HepG2 (cell line): ENCODE data around the gene HYAL2. TPM values are rescaled to one million over a fixed set of nuclear protein-coding genes. Genes with fewer than 3 reads are reported as not detected.

ENCODE experiments used
- ADNP ChIP-seq: sonication (generic); formaldehyde crosslinking; IDR thresholded peaks from 2 replicates; pipeline ENCODE4 v1.4.0; 2020; ENCODE audit warnings: missing genetic modification reagents
- FOSL1 ChIP-seq: sonication (generic); formaldehyde crosslinking; IDR thresholded peaks from 2 replicates; pipeline ENCODE4 v1.9.0; 2021; ENCODE audit warnings: missing genetic modification reagents, borderline replicate concordance
- JUNB ChIP-seq: sonication (generic); formaldehyde crosslinking; IDR thresholded peaks from 2 replicates; pipeline ENCODE4 v1.8.0; 2022; ENCODE audit warnings: missing genetic modification reagents, mild to moderate bottlenecking, borderline replicate concordance
- MIER2 ChIP-seq: IDR thresholded peaks from 2 replicates; pipeline ENCODE4 v1.6.1; 2016; ENCODE audit warnings: missing biosample characterization, missing genetic modification reagents
- NCOA2 ChIP-seq: sonication (generic); formaldehyde crosslinking; IDR thresholded peaks from 2 replicates; pipeline ENCODE4 v1.8.0; 2022; ENCODE audit warnings: inconsistent platforms
- SALL2 ChIP-seq: sonication (generic); formaldehyde crosslinking; IDR thresholded peaks from 2 replicates; pipeline ENCODE4 v1.8.1; 2023; ENCODE audit warnings: mild to moderate bottlenecking, missing genetic modification reagents, inconsistent platforms
- ZKSCAN1 ChIP-seq: fragments of 150-350 bp; IDR thresholded peaks from 2 replicates; pipeline ENCODE4 v1.6.1; 2014; ENCODE audit warnings: low read length
- ZNF20 ChIP-seq: sonication (generic); formaldehyde crosslinking; IDR thresholded peaks from 2 replicates; pipeline ENCODE4 v1.4.0; 2020; ENCODE audit warnings: mild to moderate bottlenecking, moderate library complexity, missing genetic modification reagents
- ZNF343 ChIP-seq: sonication (generic); formaldehyde crosslinking; IDR thresholded peaks from 2 replicates; pipeline ENCODE4 v1.4.0; 2020; ENCODE audit warnings: mild to moderate bottlenecking, missing genetic modification reagents
- ZNF605 ChIP-seq: sonication (generic); formaldehyde crosslinking; IDR thresholded peaks from 2 replicates; pipeline ENCODE4 v1.8.0; 2022; ENCODE audit warnings: mild to moderate bottlenecking, missing genetic modification reagents
- ZNF761 ChIP-seq: sonication (generic); formaldehyde crosslinking; conservative IDR thresholded peaks from 2 replicates; pipeline ENCODE4 v1.4.0; 2020; ENCODE audit warnings: mild to moderate bottlenecking, missing genetic modification reagents
- ZNF879 ChIP-seq: sonication (generic); formaldehyde crosslinking; IDR thresholded peaks from 2 replicates; pipeline ENCODE4 v1.8.1; 2023; ENCODE audit warnings: missing genetic modification reagents
- polyA plus RNA-seq, 8 experiments: library from polyadenylated mRNA; depleted of rRNA in 3 of 8; stranded (reverse) in 7 of 8; unstranded in 1 of 8; fragments of >200 nt; fragmentation: Illumina TruSeq in 4 of 8; extraction: Trizol in 4 of 8; gene quantifications; 2 replicates each; pipeline versions ENCODE4 v1.2.1 to v1.2.3, GENCODE V29; 2011 to 2016; ENCODE audit warnings: low read depth in 4 of 8, missing spikeins in 1 of 8, mixed read lengths in 1 of 8; ENCODE audit not compliant: insufficient read depth in 1 of 8
- total RNA-seq, 5 experiments: library from RNA; depleted of rRNA; stranded (reverse); fragments of >200 nt; fragmentation: Illumina TruSeq; extraction: Trizol; gene quantifications; 2 replicates each; pipeline ENCODE4 v1.2.3, GENCODE V29; 2016; ENCODE audit warnings: low read depth in 1 of 5
- TF ChIP-seq, protein P1 (sequence below): sonication (generic); formaldehyde crosslinking; IDR thresholded peaks from 2 replicates; pipeline ENCODE4 v1.4.0; 2020; ENCODE audit warnings: missing genetic modification reagents, mild to moderate bottlenecking, borderline replicate concordance
- TF ChIP-seq, protein P2 (sequence below): sonication (generic); formaldehyde crosslinking; IDR thresholded peaks from 2 replicates; pipeline ENCODE4 v1.4.0; 2020; ENCODE audit warnings: mild to moderate bottlenecking, low read depth, missing genetic modification reagents
- TF ChIP-seq, protein P3 (sequence below): sonication (generic); formaldehyde crosslinking; IDR thresholded peaks from 2 replicates; pipeline ENCODE4 v1.4.0; 2020; ENCODE audit warnings: missing genetic modification reagents
- TF ChIP-seq, protein P4 (sequence below): sonication (generic); formaldehyde crosslinking; IDR thresholded peaks from 2 replicates; pipeline ENCODE4 v1.4.0; 2020; ENCODE audit warnings: missing genetic modification reagents, borderline replicate concordance
- TF ChIP-seq, protein P5 (sequence below): IDR thresholded peaks from 2 replicates; pipeline ENCODE4 v1.6.1; 2016; ENCODE audit warnings: low read depth, borderline replicate concordance
- TF ChIP-seq, protein P6 (sequence below): sonication (generic); formaldehyde crosslinking; IDR thresholded peaks from 2 replicates; pipeline ENCODE4 v1.4.0; 2020; ENCODE audit warnings: missing genetic modification reagents

The HYAL2 gene
- total and polyA plus RNA-seq, 2 of the 13 experiments (the other 11 are each of a cell fraction or from before 2014, with no cell fraction given), result 76.2 to 102 TPM

DNA sequence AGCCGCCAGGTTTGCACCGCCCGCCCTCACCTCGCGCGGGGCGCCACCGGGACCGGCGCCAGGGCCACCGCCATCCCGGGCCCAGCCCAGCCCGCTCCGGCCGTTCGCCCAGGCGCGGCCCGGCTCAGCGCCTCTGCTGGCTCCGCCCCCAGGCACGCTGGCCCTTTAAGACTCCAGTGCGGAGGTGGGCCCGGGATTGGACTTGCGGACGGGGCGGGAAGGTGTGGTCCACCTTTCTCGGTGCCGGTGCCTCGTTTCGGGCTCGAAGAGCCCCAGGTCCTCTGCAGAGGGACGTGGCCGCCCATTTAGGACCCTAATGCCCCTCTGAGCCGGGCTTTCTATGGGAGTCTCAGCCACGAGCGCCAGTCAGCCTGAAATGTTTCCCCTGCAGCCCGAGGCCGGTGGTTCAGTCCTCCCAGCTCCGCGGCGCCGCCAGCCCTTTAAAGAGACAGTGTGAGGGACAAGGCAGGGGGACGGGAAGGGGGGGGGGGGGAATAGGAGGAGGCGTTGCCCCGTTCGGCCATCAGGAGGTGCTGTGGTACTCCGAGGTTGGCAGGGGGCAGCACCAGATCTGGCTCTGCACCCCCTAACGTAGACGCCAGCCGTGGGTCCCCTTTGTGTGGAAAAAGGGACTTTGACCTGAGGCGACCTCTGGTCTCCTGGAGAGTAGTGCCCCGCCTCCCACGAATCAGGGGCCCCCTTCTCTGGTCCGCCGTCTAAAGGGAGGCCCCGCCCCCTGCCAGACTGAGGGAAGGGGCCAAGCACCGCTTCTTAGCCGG lies 1.0 kb downstream of the HYAL2 start (continued):
- TF ChIP-seq, protein P1, sequence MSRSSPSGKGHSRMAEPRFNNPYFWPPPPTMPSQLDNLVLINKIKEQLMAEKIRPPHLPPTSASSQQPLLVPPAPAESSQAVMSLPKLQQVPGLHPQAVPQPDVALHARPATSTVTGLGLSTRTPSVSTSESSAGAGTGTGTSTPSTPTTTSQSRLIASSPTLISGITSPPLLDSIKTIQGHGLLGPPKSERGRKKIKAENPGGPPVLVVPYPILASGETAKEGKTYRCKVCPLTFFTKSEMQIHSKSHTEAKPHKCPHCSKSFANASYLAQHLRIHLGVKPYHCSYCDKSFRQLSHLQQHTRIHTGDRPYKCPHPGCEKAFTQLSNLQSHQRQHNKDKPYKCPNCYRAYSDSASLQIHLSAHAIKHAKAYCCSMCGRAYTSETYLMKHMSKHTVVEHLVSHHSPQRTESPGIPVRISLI (CRISPR knock-in tag), result peak; percentile 53; the same call in 1 of the 2 replicates
- TF ChIP-seq FOSL1 (CRISPR knock-in tag) (no peak), ZNF605 (CRISPR knock-in tag) (peak; percentile 30; the same call in 1 of the 2 replicates), ZNF20 (CRISPR knock-in tag) (no peak), ZNF343 (CRISPR knock-in tag) (0 out of 2 replicates have a peak, but pooled peaks have one; percentile 60), SALL2 (peak; percentile 7; the same call in 1 of the 2 replicates), ZKSCAN1 (no peak), ZNF761 (CRISPR knock-in tag) (0 out of 2 replicates have a peak, but pooled peaks have one; percentile 37), MIER2 (CRISPR knock-in tag) (no peak), ZNF879 (CRISPR knock-in tag) (no peak), NCOA2 (CRISPR knock-in tag) (peak; percentile 56), JUNB (no peak), ADNP (CRISPR knock-in tag) (0 out of 2 replicates have a peak, but pooled peaks have one; percentile 6)
- TF ChIP-seq, protein P2, sequence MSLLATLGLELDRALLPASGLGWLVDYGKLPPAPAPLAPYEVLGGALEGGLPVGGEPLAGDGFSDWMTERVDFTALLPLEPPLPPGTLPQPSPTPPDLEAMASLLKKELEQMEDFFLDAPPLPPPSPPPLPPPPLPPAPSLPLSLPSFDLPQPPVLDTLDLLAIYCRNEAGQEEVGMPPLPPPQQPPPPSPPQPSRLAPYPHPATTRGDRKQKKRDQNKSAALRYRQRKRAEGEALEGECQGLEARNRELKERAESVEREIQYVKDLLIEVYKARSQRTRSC (CRISPR knock-in tag), result no peak
- TF ChIP-seq, protein P3, sequence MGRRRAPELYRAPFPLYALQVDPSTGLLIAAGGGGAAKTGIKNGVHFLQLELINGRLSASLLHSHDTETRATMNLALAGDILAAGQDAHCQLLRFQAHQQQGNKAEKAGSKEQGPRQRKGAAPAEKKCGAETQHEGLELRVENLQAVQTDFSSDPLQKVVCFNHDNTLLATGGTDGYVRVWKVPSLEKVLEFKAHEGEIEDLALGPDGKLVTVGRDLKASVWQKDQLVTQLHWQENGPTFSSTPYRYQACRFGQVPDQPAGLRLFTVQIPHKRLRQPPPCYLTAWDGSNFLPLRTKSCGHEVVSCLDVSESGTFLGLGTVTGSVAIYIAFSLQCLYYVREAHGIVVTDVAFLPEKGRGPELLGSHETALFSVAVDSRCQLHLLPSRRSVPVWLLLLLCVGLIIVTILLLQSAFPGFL (CRISPR knock-in tag), result no peak
- TF ChIP-seq, protein P4, sequence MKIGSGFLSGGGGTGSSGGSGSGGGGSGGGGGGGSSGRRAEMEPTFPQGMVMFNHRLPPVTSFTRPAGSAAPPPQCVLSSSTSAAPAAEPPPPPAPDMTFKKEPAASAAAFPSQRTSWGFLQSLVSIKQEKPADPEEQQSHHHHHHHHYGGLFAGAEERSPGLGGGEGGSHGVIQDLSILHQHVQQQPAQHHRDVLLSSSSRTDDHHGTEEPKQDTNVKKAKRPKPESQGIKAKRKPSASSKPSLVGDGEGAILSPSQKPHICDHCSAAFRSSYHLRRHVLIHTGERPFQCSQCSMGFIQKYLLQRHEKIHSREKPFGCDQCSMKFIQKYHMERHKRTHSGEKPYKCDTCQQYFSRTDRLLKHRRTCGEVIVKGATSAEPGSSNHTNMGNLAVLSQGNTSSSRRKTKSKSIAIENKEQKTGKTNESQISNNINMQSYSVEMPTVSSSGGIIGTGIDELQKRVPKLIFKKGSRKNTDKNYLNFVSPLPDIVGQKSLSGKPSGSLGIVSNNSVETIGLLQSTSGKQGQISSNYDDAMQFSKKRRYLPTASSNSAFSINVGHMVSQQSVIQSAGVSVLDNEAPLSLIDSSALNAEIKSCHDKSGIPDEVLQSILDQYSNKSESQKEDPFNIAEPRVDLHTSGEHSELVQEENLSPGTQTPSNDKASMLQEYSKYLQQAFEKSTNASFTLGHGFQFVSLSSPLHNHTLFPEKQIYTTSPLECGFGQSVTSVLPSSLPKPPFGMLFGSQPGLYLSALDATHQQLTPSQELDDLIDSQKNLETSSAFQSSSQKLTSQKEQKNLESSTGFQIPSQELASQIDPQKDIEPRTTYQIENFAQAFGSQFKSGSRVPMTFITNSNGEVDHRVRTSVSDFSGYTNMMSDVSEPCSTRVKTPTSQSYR (CRISPR knock-in tag), result peak; percentile 50; the same call in 1 of the 2 replicates
- TF ChIP-seq, protein P5, sequence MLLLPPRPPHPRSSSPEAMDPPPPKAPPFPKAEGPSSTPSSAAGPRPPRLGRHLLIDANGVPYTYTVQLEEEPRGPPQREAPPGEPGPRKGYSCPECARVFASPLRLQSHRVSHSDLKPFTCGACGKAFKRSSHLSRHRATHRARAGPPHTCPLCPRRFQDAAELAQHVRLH (CRISPR knock-in tag), result peak; percentile 14; the same call in 1 of the 2 replicates
- TF ChIP-seq, protein P6, sequence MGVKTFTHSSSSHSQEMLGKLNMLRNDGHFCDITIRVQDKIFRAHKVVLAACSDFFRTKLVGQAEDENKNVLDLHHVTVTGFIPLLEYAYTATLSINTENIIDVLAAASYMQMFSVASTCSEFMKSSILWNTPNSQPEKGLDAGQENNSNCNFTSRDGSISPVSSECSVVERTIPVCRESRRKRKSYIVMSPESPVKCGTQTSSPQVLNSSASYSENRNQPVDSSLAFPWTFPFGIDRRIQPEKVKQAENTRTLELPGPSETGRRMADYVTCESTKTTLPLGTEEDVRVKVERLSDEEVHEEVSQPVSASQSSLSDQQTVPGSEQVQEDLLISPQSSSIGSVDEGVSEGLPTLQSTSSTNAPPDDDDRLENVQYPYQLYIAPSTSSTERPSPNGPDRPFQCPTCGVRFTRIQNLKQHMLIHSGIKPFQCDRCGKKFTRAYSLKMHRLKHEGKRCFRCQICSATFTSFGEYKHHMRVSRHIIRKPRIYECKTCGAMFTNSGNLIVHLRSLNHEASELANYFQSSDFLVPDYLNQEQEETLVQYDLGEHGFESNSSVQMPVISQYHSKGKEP (CRISPR knock-in tag), result no peak
